Measurements from ENCODE around the gene PTPN4.

The PTPN4 gene

DNA sequence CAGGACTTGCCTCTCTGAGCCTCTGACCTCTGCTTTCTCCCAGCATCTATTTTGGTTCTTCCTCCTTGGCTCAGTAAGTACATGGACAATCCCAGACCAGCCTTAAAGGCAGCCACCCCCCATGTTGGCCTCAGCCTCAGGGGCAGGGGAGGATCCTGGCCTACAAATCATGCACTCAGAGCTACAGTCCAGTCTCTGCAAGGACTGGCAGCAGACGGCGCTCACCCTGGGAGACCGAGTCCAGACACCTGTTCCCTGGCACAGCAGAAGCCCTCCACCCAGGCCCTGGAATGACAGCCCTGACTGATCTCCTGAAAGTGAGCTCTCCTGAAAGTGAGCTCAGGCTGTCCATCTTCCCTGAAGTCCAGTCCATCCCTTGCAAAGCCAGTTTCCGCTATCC lies 25.7 kb upstream of the PTPN4 start:
- DNase-seq, result no peak

DNA sequence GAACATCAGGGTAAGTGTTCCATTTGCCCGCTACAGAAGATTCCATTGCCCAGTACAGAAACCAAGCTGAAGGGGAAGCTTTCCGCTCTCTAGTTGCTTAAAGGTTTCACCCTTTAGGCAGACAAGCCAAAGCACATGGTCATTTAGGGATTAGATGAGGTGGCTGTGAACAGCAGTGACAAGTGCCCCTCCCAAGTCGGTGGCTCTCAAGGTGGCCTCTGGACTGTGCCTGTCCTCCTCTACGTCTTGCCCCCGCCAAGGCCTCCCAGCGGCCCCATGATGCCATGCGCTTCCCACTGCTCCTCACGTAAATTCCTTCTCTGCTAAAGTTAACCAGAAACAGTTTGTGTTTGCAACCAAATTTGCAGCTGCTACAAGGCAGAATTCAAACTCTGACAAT lies 24.2 kb upstream of the PTPN4 start:
- DNase-seq, result no peak

DNA sequence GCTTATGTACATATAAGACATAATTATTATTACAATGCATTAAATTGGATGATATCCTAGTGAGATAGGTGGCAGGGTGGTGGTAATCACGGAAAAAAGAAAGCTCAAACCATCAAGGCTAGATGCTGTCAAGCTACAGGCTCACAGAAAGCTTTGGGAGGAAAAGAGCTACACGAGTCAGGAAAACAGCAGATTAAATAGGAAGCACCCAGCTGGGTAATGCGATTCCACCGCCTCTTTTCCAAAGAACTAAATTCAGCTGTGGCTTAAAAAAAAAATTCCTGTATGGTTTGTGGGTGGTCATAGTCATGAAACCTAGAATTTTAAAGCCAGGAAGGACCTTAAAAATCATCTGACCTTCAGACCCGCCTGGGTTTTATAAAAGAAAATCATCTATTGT lies 23.7 kb upstream of the PTPN4 start:
- DNase-seq, result no peak

DNA sequence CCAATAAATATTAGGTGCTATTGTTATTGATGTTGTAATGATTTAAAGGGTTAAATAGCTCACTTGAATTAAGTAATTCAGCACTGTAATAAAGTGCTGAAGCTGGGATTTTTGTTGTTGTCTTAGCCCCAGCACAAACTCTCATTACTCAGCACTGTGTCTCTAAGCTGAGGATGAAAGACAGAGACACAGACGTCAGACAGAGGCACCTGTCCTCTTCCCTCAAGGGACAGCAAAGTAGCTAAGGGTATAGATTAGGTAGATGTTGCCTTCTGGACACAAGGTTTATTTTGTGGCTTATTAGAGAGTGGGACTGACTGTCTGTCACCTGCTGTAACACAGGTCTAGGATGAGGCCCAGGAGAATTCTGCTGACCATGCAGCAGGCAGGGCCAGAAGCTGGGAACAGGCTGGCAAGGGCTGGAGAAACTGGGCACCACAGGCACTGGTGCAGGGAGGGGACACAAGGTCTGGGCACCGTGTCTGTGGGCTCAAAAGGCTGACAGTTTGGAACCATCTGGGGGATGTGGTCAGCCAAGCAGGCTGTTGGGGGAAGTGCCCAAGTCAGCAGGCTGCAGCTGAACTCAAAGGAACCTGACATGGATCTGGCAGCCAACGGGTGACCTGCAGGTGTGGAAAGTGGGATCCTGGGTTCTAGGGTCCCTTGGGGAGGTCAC lies 20.0 kb upstream of the PTPN4 start:
- DNase-seq, result no peak

DNA sequence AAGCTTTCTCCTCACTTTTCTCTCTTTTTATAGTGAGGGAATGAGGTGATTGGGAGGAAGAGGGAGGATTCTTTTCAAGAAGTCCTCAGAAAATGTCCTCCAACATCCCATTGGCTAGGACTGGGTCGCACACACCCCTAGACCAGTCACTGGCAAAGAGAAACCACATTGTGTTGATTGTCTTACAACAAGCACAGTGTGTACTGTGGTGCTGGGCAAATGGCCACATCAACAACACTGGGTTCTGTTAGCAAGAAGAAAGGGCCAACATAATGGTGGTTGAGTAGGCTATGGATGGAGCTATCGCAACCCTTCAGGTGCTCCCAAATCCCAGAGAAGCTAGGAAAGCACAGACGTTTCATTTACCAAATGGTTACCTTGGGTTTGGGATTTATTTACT lies 18.7 kb upstream of the PTPN4 start:
- DNase-seq, result no peak

DNA sequence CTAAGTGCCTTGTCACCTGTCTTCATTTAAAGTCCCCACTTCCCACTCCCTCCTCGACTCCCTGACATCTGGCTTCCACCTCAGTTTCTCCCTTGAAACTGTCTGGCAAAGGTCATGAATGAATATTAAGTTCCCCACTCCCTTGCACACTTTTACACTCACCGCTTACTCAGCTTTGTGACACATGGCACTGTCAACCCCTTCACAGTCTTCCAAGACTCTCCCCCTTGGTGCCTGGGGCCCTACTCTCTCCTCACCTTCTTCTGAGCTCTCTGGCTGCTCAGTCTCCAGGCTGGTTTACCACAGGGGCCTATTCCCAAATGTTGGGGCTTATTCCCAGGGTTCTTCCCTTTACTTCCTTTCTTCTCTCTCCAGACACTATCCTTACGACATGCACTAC lies 17.9 kb upstream of the PTPN4 start:
- DNase-seq, result no peak

DNA sequence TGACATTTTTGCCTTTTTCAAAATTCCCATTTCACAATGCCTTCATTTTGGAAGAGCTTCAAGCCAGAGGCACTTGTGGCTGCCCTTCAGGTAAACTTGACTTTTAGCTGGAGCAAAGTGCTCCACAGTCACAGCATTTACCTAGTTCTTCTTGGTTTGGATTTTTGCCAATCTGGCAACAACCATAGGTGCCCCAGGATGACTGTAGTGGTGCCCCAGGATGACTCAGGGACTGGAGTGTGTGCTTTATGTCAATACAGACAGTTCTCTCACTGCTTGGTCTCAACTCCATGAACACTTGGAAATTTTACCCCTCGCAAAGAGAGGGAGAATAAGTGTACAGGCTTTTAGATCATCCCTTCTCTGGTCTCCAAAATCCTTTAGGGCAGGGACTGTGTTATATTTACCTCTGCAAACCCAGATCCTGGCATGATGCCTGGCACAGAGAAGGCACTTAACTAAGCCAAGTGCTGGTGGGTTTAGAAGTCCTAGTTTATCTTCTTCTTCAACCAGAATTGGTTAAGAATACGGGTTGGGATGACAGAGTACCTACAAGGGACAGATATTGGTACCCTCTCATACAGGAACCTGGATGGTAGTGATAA lies 15.3 kb upstream of the PTPN4 start:
- peak; percentile 31 for DNase-seq

DNA sequence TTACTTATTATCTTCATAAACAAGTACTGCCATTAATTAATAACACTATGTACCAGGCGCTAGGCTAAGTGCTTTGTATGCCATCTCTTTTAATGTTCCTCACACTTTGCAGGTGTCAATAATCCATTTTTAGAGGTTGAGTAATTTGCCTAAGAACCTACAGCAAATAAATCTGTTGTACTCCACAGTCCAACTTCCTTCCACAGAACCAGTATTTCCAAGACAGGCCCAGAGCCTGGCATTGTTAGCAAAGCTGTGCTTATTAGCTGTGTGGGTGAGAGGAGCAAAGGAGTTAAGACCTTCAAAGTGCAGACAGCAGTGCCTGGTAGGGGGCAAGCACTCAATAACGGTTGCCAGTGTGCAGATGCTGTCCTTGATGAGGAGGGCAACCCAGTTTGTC lies 14.2 kb upstream of the PTPN4 start:
- no peak for DNase-seq

DNA sequence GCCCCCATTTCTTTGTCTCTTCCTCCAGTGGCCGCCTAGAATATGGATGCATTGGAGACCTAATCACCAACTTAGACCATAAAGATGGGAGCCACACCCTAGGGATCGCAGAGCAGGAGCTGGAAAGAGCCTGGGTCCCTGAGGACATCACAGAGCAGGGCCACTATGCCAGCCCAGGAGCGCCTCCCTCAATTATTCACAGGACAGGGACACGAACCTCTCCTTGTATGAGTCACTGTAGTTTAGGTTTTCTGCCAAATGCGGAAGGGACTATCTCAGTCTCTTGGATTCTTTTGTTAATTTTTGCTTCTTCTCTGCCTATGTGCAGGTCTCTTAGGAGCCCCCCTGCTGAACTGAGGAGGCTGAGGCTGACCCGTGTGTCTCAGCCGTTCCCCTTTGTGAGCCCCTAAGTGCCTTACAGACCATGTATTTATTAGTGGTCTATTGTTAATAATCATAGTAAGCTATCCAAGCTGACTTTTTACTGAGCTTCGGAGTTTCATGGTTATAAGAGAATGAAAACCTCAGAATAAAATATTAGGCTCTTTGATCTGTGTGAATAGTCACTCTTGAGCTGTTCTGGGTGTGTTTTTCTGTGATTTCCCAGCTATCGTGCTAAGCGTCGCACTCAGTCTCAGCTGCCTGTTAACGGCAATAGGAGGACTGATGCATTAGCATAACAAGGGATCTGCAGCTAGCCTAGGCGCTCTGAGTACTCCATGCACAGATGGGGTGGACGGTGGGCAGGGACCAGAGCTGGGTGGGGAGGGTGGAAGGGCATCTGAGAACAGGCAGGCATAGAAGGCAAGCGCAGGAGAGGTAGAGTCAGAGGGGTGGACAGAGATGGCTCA lies 12.7 kb upstream of the PTPN4 start:
- peak; percentile 61 for DNase-seq

DNA sequence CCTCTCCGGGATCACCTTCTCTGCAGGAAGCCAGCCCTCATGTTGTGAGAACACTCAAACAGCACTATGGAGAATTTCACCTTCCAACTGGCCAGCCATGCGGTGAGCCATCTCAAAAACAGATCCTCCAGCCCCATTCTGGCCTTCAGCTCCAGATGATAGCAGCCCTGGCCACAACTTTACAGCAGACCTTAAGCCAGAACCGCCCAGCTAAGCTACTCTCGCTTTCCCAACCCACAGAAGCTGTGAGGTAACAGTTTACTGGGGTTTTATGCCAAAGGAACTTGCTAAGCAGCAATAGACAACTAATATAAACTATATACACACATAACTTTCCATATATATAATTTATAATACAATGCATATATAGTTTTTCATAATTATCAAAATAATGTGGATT lies 11.6 kb upstream of the PTPN4 start:
- DNase-seq, result no peak

DNA sequence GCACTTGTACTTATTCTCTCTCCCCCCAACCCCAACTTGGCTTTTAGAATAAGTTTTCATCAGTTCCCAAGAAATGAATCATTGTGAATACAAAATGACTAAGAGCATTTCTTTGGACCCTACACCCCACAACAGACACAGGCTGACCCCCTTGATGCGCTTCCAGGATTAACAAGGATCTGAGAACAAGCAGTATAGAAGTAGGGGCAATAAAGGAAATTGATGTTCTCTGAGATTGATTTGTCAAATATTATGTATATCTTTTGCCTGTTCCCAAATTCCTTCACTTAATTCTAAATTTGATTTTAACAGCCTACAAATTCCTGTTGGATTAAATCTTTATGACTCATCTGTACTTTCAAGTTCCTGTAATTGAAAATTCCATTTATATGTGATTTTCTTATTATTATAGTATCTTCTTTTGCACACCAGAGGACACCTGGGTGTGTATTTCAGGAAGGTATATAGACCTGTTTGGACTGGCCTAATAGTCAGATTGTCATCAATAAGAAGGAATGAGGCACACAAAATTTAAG lies 10.2 kb upstream of the PTPN4 start:
- peak; percentile 79 for DNase-seq

DNA sequence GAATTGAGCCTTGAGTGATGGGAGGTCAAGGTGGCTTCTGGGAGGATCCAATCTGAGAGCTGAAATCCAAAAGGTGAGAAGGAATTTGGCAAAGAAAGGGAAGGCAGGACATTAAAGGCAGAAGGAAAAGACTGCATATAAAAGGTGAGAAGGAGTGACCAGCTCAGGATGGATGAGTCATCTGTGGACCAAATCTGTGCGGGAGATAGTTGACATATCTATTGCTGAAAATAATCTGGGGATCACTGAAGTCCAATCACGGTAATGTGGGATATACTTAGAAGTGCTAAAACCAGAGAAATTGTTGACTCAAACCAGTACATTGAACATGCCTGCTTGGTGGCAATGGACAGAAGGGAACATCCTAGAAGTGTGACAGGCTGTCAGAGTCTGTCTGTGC lies 8.0 kb upstream of the PTPN4 start:
- DNase-seq, result no peak

DNA sequence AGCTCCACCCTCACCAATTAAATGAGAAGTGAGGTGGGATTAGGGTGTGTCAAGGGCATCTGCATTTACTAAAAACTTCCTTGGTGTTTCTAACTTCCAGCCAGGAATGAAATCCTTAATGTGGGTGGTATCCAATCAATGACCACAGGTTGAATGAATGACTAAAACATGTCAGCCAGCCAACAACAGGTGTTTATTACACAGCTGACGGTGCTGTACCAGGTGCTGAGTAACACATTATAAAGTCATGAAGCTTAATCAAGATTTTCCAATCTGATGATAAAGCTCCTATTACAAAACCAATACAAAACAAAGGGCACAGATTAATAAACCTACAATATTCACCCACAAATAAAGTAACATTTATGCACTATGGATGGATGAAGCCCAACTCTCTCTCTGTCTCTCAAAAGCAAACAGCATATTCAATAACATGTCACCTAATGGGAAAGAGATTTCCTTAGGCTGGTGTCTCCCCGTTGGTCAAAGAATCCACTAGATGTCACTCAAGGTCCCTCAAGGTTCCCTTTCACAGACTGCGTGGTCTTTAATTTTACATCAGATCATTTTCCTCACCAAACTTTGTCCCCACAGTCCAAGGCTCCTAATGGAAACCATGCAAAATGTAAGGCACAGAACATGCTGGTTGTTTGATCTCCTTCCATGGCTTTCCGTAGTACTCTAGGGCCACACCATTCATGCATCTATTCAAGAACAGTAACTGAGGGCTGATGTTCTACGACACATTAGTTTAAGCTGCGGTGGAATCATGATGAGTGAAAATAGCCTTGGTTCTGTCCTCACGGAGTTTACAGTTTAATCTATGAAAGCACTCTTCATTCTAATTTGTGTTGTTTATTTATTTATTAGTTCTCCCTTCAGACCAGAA lies 6.4 kb upstream of the PTPN4 start:
- DNase-seq, result peak; percentile 51

DNA sequence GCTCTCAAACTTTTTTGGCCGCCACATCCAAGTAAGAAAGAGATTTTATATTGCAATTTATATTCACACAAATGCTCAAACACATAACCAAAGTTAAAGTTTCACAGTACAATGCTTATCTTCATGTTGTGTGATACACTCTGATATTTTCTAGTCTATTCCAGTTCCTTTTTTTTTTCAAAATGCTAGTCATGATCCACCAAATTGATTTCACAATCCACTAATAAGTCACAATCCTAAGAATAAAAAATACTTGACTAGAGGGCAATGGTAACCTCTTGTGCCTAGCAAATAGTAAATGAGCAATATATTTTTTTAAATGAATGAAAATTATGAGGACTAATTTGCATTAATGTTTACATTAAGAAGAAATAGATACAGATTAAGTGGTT lies 5.8 kb upstream of the PTPN4 start:
- DNase-seq, result no peak

DNA sequence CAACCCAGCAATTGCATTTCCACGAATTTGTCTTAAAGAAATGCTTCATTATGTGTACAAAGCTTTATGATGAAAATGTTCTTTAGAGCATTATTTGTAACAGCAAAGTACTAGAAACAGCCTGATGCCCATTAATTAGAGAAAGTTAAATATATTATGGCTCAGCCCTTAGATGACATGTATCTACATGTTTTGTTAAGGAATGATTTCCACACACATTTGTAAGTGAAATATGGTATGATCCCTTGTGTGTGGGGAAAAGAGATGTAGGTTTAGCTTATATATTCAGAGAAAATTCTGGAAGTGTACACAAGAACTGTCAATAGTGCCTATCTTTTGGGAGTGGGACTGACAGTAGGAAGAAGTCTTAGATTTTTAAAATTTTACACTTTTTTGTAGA lies 3.8 kb upstream of the PTPN4 start:
- no peak for DNase-seq

DNA sequence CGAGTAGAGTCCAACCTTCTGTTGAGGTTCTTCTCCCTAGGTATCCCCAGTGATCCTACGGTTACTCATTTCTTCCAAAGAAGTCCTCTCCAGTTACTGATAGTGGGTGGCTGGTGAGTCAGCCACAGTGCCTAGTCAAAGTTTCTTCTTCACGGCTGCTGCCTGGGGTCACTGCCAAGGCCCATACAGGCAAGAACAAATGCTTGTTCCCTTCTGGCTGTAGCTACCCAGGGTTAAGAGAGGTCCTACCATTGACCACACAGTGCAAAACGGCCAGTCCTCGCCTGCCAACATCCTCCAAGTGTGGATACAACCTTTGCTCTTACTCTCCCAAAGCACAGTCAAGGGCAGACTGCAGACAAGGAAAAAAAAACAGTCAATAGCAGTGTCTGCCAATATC lies 2.9 kb upstream of the PTPN4 start:
- DNase-seq, result peak; percentile 71

DNA sequence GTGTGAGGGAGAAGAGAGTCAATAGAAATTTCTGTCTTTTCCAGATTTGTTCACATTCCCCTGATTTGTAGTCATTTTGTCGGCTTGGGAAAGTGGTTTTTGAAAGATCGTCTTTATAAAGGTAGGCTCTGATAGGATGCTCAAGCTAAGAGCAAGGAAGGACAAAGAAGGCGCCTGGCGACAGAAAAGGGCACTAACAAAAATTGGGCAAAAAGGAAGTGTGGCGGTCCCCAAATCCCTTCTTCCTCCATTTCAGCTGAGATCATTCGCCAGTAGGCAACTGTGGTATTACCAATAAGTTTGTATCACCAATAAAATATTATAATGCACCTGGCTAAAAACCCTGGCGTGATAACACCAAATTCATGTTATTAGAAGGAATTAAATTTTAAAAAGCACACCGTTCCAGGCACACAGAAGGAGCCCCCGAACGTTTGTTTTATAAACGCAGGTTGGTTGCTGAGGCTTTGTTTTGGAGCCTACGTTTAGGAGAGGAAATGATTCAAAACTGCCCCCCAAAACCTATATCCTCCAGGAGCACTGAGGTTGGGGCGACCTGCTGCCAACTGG lies 756 bp upstream of the PTPN4 start:
- no peak for DNase-seq

DNA sequence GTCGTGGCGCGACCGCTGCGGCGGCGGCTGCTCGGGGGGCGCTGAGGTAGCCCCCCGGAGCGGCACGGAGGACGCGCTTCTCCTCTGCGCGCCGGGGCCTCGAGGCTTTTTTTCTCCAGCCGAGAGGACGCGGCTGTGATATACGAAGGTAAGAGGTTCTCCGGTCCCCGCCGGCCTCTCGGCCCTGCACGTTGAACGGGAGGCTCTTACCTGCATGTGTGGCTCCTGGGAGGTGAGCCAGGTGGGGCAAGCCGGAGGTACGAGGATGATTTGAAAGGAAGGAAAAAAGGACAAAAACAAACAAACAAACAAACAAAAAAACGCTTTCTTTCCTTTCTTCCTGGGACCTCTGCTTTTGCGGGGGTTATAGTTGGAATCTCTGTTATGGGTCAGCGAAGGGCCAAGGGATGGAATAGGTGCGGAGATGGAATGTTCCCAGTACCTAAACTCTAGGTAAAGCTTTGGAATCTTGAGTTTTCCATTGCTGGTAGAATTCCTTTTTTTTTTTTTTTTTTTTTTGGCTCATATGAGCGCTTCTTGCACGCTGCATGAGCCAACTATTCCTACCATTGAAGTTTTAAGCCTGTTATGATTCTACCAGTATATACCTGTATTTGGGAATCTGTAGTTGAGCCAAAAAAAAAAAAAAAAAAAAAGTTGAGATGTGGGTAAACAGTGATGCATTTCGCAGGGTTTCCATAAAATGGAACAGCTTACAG lies 674 bp downstream of the PTPN4 start:
- DNase-seq, result no peak

DNA sequence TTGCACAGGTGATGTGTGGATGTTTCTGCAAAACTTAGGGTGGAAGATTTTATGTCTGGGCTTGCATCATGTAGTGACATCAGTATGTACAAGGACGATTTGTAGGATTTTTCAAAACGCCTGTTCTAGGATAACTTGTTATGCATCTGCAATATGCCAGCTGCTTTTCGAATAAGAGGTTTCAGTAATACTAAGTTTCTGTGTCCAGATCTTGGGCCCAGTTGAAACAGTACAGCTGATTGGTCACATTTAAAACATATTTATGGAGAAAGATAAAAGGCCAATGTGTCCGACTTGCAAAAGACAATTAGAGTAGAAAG lies 1.2 kb downstream of the PTPN4 start:
- DNase-seq, result peak; percentile 16

DNA sequence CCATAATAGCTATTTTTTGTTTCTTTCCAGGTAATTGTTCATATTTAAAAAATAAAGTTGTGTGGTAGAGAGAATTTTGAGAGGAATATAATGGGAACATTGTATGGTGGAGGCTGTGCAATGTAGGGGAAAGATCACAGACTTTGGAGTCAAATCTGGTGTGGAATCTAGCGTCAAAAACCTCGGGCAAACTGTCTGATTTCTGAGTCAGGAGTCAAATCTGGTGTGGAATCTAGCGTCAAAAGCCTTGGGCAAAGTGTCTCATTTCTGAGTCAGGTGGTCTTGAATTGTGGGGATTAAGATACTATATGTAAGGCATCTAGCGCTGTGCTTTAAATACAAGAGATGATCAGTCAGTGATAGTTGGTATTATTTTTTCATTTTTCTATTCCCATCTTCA lies 5.1 kb downstream of the PTPN4 start:
- no peak for DNase-seq

DNA sequence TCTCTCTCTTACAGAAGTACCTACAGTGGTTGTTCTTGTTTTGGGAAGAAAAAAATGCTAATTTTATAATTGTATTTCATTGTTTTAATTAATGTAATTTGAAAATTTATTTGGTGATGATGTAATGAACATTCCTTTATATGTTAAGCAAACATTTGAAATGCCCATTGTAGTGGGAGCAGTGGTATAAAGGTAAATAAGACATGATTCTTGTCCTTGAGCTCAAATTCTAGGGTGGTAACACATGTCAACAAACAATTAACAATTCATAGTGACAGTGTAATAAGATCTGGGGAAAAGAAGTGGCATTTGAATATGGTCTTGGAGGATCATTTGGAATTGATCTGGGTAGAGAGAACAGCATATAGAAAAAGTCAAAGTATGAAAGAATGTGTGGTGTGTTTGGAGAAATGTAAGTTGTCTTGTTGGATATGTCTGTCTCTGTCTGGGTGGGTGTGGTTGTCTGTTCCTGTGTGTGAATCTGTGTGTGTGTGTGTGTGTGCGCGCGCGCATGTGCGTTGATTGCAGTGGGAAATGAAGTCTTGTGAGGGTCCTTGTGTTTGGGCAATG lies 5.8 kb downstream of the PTPN4 start:
- no peak for DNase-seq

Data from fibroblast of skin of back (primary cell).